Panc1 (cell line): ENCODE results near the gene TIE1.

Experiments used
- CTCF ChIP-seq: fragments of 450-650 bp; IDR thresholded peaks from 2 replicates; pipeline ENCODE4 v1.5.1; 2017; ENCODE audit warnings: mild to moderate bottlenecking
- POLR2AphosphoS5 ChIP-seq: IDR thresholded peaks from 2 replicates; pipeline ENCODE4 v1.6.1; 2012; ENCODE audit warnings: mild to moderate bottlenecking, low read depth, low read length, moderate library complexity
- REST ChIP-seq, 2 experiments: IDR thresholded peaks; 2 replicates each; pipeline ENCODE4 v1.6.1; 2011 to 2012; ENCODE audit warnings: low read depth in 2 of 2, control low read depth in 1 of 2, low read length in 1 of 2, mild to moderate bottlenecking in 1 of 2, moderate library complexity in 1 of 2; ENCODE audit not compliant: insufficient read depth in 1 of 2
- SIN3A ChIP-seq: IDR thresholded peaks from 2 replicates; pipeline ENCODE4 v1.6.1; 2012; ENCODE audit warnings: low read depth, mild to moderate bottlenecking, low read length, moderate library complexity, borderline replicate concordance; ENCODE audit not compliant: insufficient read depth
- TCF7L2 ChIP-seq: IDR thresholded peaks from 2 replicates; pipeline ENCODE4 v1.6.1; 2011; ENCODE audit warnings: mild to moderate bottlenecking, low read depth, low read length, inconsistent platforms

GRCh38 chr1:43319766-43320165 is 19.0 kb downstream of the TIE1 start:
- TF ChIP-seq CTCF = no peak
- TF ChIP-seq REST (IDR thresholded peaks at IDR 0.05; ENCODE audit: insufficient read depth in 1 of 2, low read depth in 2 of 2, low read length in 1 of 2) = no peak
- no peak for TF ChIP-seq POLR2AphosphoS5
- no peak for TF ChIP-seq SIN3A
- TF ChIP-seq TCF7L2 = no peak
